Immature natural killer cell (primary cell): Measurements from ENCODE around the gene TNPO3. TPM values are rescaled to one million over a fixed set of nuclear protein-coding genes. Genes with fewer than 3 reads are reported as not detected.

Experiments
- DNase-seq, 3 donors: peaks; one replicate each; pipeline ENCODE4 v3.0.0; 2022; ENCODE audit warnings: mixed read lengths in 1 of 3
- H3K27ac Mint-ChIP-seq, 6 donors: one replicate each; pipeline ENCODE4 v1.8.0; 2020; ENCODE audit warnings: mixed read lengths in 6 of 6, mild to moderate bottlenecking in 5 of 6, inconsistent platforms in 4 of 6, moderate library complexity in 3 of 6
- H3K27me3 Mint-ChIP-seq, 3 donors: one replicate each; pipeline ENCODE4 v1.8.0; 2020 to 2021; ENCODE audit warnings: low read depth in 3 of 3, mild to moderate bottlenecking in 3 of 3, mixed read lengths in 3 of 3, moderate library complexity in 3 of 3, inconsistent platforms in 1 of 3
- H3K36me3 Mint-ChIP-seq, 3 donors: one replicate each; pipeline ENCODE4 v1.8.0; 2020; ENCODE audit warnings: mixed read lengths in 3 of 3, inconsistent platforms in 2 of 3, mild to moderate bottlenecking in 2 of 3
- H3K4me1 Mint-ChIP-seq, 2 donors: one replicate each; pipeline ENCODE4 v1.8.0; 2020; ENCODE audit warnings: inconsistent platforms in 2 of 2, mild to moderate bottlenecking in 2 of 2, mixed read lengths in 2 of 2, moderate library complexity in 1 of 2
- H3K4me3 Mint-ChIP-seq, 5 donors: one replicate each; pipeline ENCODE4 v1.8.0; 2020; ENCODE audit warnings: mild to moderate bottlenecking in 5 of 5, mixed read lengths in 5 of 5, inconsistent platforms in 3 of 5, moderate library complexity in 3 of 5
- H3K9me3 Mint-ChIP-seq, 6 donors: one replicate each; pipeline ENCODE4 v1.8.0; 2020; ENCODE audit warnings: mild to moderate bottlenecking in 6 of 6, mixed read lengths in 6 of 6, inconsistent platforms in 4 of 6, moderate library complexity in 3 of 6
- polyA plus RNA-seq, 3 donors: library from polyadenylated mRNA; unstranded; fragments of 300-500 nt; fragmentation: Illumina TruSeq; gene quantifications; one replicate each; pipeline ENCODE4 v1.2.3, GENCODE V29; 2021

Gene TNPO3
- polyA plus RNA-seq, 3 donors from 2014 or later = 26.3 to 49.4 (median 41.9) TPM

DNA sequence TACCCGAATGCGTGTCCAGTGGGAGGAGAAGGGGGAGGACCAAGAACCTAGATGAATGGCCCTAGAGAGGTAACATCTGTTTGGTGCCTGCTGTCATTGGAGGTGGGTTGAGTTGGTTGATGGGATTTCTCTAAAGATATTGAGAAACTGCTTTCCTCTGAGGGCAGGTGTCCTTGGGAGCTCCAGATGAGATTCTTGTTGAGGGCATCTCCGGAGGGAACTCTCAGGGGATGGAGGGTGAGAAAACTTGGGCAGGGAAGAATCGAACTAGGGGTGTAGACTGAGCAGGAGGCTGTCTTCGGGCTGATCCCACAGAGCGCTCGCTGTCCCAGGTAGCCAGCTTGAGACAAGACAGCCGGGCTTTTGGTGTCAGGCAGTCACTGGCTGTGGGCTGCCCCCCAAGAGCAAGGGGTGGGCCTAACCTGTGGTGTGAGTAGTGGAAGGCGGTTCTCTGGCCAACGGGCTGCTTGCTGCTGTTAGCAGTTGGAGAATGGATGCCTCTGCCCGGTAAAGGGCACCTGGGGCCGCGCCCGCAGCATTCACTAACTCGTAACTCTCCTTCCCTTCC, 113.5 kb downstream of the TNPO3 start:
- Mint-ChIP-seq H3K36me3 (peaks cover 0 to 5% (median 0%) of the 10 kb centered on the region in 3 donors), H3K9me3 (no peaks in the 10 kb centered on the region), H3K4me3 (peak overlapping the region; percentile 77 to 99 (median 93)), H3K4me1 (peaks cover 37 to 40% of the 10 kb centered on the region in 2 donors), H3K27me3 (peaks cover 0 to 9% (median 4%) of the 10 kb centered on the region in 3 donors), H3K27ac (peak overlapping the region; percentile 73 to 88 (median 83))
- DNase-seq = no peak

- Mint-ChIP-seq H3K9me3 (no peaks in the 10 kb centered on the region), H3K27ac (peak overlapping the region; percentile 73 to 88 (median 83)), H3K4me1 (peaks cover 37 to 40% of the 10 kb centered on the region in 2 donors), H3K36me3 (peaks cover 0 to 5% (median 0%) of the 10 kb centered on the region in 3 donors), H3K4me3 (peak overlapping the region; percentile 77 to 99 (median 93)), H3K27me3 (peaks cover 0 to 9% (median 4%) of the 10 kb centered on the region in 3 donors)
- DNase-seq = peak; percentile 32 to 54 (median 39)
These were observed 114.2 kb downstream of the TNPO3 start for GRCh38 chr7:128940494-128941322.

DNA sequence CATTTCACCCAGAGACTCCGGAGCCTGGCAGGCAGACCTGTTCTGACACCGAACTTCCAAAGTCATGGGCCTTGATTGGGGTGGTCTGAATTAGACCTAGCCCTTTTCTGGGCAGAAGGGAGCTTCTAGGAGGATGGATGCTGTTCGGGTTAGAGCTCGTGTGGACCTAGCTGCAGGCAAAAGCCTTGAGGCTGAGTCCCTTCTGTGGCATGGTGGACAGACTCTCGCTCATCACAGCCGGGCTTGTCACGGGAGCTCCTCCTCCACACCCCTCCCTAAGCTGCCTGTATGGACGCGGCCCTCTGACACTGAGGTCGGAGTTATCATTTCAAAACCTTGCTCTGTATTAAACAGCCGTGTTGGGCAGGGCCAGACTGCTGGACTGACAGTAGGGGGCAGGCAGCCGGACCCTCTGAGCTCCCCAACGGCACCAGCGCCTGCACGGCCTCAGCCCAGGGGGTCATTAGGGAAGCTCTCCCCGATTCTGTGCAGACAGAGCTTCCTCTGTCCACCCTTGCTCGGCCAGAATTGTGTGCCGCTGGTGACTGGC, 115.0 kb downstream of the TNPO3 start:
- H3K36me3 Mint-ChIP-seq = peaks cover 0 to 5% (median 0%) of the 10 kb centered on the region in 3 donors
- H3K4me1 Mint-ChIP-seq = peaks cover 37 to 40% of the 10 kb centered on the region in 2 donors
- H3K27ac Mint-ChIP-seq = peak overlapping the region; percentile 73 to 88 (median 83)
- peak overlapping the region; percentile 77 to 99 (median 93) for H3K4me3 Mint-ChIP-seq
- DNase-seq = no peak
- H3K27me3 Mint-ChIP-seq = peaks cover 0 to 9% (median 4%) of the 10 kb centered on the region in 3 donors
- H3K9me3 Mint-ChIP-seq = no peaks in the 10 kb centered on the region

DNA sequence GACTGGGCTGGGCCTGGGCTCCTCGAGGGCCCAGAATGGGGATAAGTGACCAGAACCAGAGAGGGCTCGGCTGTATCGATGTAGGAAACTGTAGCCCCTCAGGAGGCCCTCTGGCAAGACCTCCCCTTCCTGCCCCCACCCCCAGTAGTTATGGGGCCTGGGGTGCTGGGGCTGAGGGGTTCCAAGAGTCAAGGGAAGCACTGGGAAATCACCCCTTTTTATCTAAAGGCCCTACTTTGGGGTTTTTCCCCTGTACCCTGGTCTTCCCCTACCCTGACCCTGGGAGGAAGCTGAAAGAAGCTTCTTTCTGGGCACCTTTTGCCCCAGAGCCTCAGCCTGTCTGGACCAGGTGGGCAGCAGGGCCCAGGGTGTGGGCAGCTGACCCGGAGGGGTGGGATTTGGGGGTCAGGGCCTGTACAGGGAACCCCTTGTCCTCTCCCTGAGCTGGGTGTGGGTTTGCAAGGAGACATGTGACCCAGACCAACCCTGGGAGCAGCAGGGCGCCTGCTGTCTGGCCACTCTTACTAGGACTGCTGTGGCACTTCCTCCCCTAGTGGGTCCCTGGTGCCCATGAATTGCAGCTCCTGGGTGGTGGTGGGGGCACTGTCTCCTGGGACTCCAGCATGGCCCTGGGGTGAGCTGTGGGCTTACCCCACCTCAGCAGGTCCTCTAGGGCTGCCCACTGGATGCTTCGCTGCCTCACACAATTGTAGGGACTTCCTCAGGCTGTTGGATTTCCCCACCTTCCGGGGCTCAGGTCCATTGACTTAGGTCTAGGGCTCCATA, 115.6 kb downstream of the TNPO3 start:
- H3K27ac Mint-ChIP-seq = peak overlapping the region; percentile 35 to 88 (median 83)
- H3K4me1 Mint-ChIP-seq = peaks cover 39 to 40% of the 10 kb centered on the region in 2 donors
- H3K4me3 Mint-ChIP-seq = peak overlapping the region; percentile 77 to 99 (median 93)
- H3K9me3 Mint-ChIP-seq = no peaks in the 10 kb centered on the region
- H3K27me3 Mint-ChIP-seq = peaks cover 0 to 9% (median 4%) of the 10 kb centered on the region in 3 donors
- DNase-seq = no peak
- peaks cover 0 to under 1% (median 0%) of the 10 kb centered on the region in 3 donors for H3K36me3 Mint-ChIP-seq

DNA sequence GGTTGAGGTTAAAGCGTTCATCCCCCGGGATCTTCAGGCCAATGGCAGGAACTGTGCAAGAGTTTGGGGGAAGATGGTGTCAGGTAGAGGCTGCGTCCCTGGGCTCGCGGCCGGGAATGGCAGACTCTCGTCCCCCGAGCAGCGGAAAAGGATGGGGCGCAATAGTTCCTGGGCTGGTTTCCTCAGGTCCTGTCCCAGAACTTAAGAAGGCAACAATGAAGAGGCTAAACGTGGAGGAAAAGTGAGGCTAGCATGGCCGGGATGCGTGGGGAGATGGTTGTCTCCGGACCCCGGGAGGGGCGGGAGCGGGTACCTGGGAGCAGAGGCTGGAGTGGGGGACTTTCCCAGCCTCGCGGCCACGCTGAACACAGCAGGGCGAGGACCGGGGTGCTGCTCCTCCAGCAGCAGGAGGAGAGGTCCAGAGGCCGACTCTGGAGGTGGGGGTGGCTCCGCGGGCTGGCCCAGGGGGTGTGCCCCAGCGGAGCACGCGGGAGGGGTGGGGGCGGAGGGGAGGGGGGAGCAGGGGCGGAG, 116.3 kb downstream of the TNPO3 start:
- no peaks in the 10 kb centered on the region for H3K9me3 Mint-ChIP-seq
- no peaks in the 10 kb centered on the region for H3K36me3 Mint-ChIP-seq
- H3K27me3 Mint-ChIP-seq = peaks cover 0 to 9% (median 4%) of the 10 kb centered on the region in 3 donors
- peak overlapping the region; percentile 92 to 99 (median 93) for H3K4me3 Mint-ChIP-seq
- peak in 1 of 3 donors; percentile 12 for DNase-seq
- H3K4me1 Mint-ChIP-seq = peaks cover 40 to 41% of the 10 kb centered on the region in 2 donors
- H3K27ac Mint-ChIP-seq = peak overlapping the region; percentile 19 to 87 (median 74)

DNA sequence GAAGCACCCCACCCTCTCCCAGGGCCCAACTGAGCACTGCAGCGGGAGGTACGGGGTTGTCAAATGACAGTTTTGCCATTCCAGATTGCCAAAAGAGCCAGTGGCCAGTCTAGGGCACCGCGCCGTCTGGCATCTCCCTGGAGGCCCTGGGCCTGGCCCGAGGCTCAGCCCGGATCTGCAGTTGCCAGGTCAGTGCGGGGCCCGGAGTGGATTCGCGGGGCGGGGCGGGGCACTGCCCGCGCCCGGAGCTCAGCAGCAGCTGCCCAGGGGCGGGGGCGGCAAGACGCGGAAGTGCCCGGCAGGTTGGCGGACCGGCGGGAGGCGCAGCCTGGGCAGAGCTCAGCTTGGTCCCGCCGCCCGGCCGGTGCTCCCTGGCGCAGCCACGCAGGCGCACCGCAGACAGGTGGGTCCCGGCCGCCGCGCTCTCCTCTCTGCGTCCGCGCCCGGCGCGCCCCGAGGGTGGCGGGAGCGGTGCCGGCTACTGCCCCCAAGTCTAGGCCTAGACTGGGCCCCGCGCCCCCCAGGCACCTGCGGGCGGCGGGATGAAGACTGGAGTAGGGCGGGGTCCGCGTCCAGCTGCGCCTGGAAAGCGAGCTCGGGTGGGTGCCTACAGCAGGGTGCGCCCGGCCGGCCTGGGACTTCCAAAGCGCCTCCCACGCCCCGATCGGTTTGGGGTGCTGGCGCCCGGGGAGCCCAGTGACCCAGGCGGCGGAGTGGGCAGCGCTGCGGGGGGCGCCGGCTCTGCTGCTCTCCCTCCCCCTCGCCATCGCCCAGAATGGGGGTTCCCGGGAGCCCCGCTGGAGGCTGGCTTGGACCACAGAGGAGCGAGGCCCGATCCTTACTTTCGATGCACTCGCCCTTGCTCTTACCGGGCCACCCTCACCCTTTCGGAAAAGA, 117.0 kb downstream of the TNPO3 start, which contains the start of gene IRF5:
Gene IRF5, plus strand, starts transcription at position 281 of the 897 bp plus-strand sequence. CDS start 4,155 bp downstream, outside the sequence.
- H3K4me3 Mint-ChIP-seq = peak within 1 kb of the TSS; percentile 92 to 99 (median 93)
- peaks cover 47 to 48% of the 10 kb centered on the region in 2 donors for H3K4me1 Mint-ChIP-seq
- H3K27me3 Mint-ChIP-seq = peaks cover 0 to 9% (median 4%) of the 10 kb centered on the region in 3 donors

GRCh38 chr7:128937271-128937646, 117.7 kb downstream of the TNPO3 start:
- peaks cover 49 to 53% of the 10 kb centered on the region in 2 donors for H3K4me1 Mint-ChIP-seq

More for the DNA sequence above, 117.0 kb downstream of the TNPO3 start, which contains the start of gene IRF5:
- peak; percentile 32 to 51 (median 36) for DNase-seq
- Mint-ChIP-seq H3K36me3 (peaks cover 0 to 3% (median 0%) of the 10 kb centered on the region in 3 donors), H3K27ac (peak within 1 kb of the TSS; percentile 19 to 88 (median 86)), H3K9me3 (no peaks in the 10 kb centered on the region)

GRCh38 chr7:128936798-128937197, 118.1 kb downstream of the TNPO3 start:
- Mint-ChIP-seq H3K27me3 (peaks cover 0 to 9% (median 4%) of the 10 kb centered on the region in 3 donors), H3K9me3 (no peaks in the 10 kb centered on the region), H3K27ac (peak overlapping the region in 2 of 6 donors; percentile 72 to 88), H3K4me1 (peaks cover 49 to 53% of the 10 kb centered on the region in 2 donors), H3K36me3 (peaks cover 0 to 3% (median 0%) of the 10 kb centered on the region in 3 donors), H3K4me3 (peak overlapping the region; percentile 81 to 90 (median 88))
- no peak for DNase-seq

More at GRCh38 chr7:128937271-128937646, 117.7 kb downstream of the TNPO3 start:
- Mint-ChIP-seq H3K4me3 (peak overlapping the region; percentile 81 to 90 (median 88)), H3K27ac (peak overlapping the region in 4 of 6 donors; percentile 41 to 88 (median 80)), H3K27me3 (peaks cover 0 to 9% (median 4%) of the 10 kb centered on the region in 3 donors), H3K9me3 (no peaks in the 10 kb centered on the region), H3K36me3 (peaks cover 0 to 3% (median 0%) of the 10 kb centered on the region in 3 donors)
- no peak for DNase-seq

- no peak overlapping the region for H3K27ac Mint-ChIP-seq
- H3K36me3 Mint-ChIP-seq = peaks cover 0 to 3% (median 0%) of the 10 kb centered on the region in 3 donors
- H3K4me1 Mint-ChIP-seq = peaks cover 36 to 39% of the 10 kb centered on the region in 2 donors
- no peak overlapping the region for H3K4me3 Mint-ChIP-seq
- DNase-seq = no peak
- H3K9me3 Mint-ChIP-seq = no peaks in the 10 kb centered on the region
- peaks cover 0 to 11% (median 2%) of the 10 kb centered on the region in 3 donors for H3K27me3 Mint-ChIP-seq
These were observed 119.6 kb downstream of the TNPO3 start for GRCh38 chr7:128935342-128935730.

- Mint-ChIP-seq H3K27ac (no peak overlapping the region), H3K27me3 (peaks cover 1 to 11% (median 2%) of the 10 kb centered on the region in 3 donors), H3K4me1 (peaks cover 30 to 32% of the 10 kb centered on the region in 2 donors), H3K4me3 (no peak overlapping the region), H3K36me3 (peaks cover 0 to 3% (median 0%) of the 10 kb centered on the region in 3 donors), H3K9me3 (no peaks in the 10 kb centered on the region)
- DNase-seq = no peak
These were observed 120.3 kb downstream of the TNPO3 start for GRCh38 chr7:128934361-128935341.
